Left renal cortex interstitium (tissue), 4 donors: Measurements from ENCODE around the gene ZNF609. TPM values are rescaled to one million over a fixed set of nuclear protein-coding genes. Genes with fewer than 3 reads are reported as not detected.

ENCODE experiments used
- DNase-seq, 4 donors: peaks; one replicate each; pipeline ENCODE4 v3.0.0-alpha.2; 2013; ENCODE audit warnings: low read depth in 4 of 4, low spot score in 2 of 4, missing footprints in 1 of 4
- polyA plus RNA-seq, 4 donors: library from polyadenylated mRNA; unstranded; fragments of 120-200 nt; gene quantifications; one replicate each; pipeline ENCODE4 v1.2.1, GENCODE V29; 2013; ENCODE audit not compliant: insufficient read length in 4 of 4

Gene ZNF609
- polyA plus RNA-seq, 4 donors: 32.4 to 40.9 (median 34.0) TPM

DNA sequence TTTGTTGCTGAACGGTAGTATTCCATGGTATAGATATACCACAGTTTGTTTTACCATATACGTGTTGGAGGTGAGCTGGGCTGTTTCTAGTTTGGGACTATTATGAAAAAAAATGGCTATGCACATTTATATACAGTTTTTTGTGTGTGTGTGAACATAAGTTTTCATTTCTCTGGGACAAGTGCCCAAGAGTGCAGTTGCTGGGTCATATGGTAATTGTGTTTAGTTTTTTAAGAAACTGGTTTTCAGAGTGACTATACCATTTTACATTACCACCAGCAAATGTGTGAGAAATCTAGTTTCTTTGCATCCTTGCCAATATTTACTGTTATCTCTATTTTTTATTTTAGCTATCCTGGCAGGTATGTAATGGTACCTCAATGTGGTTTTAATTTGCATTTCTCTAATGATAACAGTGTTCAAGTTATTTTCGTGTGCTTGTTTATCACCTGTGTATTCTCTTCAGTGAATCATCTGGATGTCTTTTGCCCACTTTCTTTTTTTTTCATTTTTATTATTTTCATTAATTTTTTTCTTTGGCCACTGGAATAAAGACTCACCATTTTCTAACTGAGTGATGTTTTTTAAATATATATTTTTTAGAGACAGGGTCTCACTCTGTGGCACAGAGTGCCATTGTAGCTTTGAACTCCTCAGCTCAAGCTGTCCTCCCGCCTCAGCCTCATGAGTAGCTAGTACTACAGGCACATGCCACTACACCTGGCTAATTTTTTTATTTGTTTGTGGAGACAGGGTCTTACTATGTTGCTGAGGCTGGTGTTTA, 75.3 kb downstream of the ZNF609 start:
- DNase-seq: no peak

- DNase-seq: no peak
Observed at GRCh38 chr15:64536244-64536836, 76.0 kb downstream of the ZNF609 start.

GRCh38 chr15:64542091-64542490, 81.7 kb downstream of the ZNF609 start:
- no peak for DNase-seq

- DNase-seq: no peak
Observed at GRCh38 chr15:64544450-64544849, 84.1 kb downstream of the ZNF609 start.

DNA sequence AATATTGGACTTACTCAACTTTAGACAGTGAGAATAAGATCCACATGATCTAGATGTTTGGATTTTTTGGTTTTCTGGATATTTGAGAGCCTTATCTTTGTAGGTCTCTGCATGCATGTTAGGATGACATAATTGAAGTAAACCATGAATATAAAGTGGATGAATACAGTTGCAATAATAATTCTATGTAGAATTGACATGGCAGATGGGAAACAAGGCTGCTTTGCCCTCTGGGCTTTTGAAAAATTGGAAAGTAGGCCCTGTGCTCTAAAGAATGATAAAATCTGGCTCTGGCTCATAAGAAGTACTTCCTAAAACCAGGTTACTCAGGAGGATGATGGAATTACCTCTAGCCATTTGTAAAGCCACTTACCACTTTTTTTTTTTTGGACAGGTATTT, 86.9 kb downstream of the ZNF609 start:
- DNase-seq: no peak

DNA sequence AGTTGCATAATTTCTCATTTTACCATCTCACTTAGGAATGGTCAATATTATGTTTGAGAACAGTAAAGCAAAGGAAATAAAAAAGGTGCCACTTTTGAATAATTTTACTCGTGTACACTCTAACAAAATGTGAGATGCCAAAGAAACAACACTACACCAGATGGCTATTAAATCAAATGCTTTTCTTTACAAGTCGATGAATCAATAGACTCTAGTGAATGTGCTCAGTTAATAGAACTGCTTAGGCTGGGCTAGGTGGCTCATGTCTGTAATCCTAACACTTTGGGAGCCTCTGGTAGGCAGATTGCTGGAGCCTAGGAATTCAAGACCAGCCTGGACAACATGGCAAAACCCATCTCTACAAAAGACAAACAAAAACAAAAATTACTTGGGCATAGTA, 87.9 kb downstream of the ZNF609 start:
- no peak for DNase-seq

GRCh38 chr15:64549860-64550259, 89.5 kb downstream of the ZNF609 start:
- DNase-seq: no peak

DNA sequence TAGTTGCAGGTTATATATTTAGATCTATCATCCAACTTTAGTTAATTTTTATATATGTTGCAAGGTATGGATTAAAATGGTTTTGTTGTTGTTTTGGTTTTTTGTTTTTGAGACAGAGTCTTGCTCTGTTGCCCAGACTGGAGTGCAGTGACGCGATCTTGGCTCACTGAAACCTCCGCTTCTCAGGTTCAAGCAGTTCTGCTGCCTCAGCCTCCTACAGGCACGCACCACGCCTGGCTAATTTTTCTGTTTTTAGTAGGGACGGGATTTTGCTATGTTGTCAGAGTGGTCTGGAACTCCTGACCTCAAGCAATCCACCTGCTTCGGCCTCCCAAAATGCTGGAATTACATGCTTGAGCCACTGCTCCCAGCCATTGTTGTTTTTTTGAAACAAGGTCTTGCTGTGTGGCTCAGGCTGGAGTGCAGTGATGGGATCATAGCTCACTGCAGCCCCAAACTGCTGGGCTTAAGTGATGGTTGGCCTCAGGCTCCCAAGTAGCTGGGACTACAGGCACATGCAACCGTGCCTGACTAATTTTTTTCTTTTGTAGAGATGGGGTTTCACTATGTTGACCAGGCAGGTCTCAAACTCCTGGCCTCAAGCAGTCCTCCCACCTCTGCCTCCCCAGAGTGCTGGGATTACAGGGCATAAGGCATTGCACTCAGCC, 92.0 kb downstream of the ZNF609 start:
- DNase-seq: no peak

- DNase-seq: no peak
Observed at GRCh38 chr15:64558460-64559179, 98.2 kb downstream of the ZNF609 start.

GRCh38 chr15:64559243-64559642, 98.9 kb downstream of the ZNF609 start:
- no peak for DNase-seq

DNA sequence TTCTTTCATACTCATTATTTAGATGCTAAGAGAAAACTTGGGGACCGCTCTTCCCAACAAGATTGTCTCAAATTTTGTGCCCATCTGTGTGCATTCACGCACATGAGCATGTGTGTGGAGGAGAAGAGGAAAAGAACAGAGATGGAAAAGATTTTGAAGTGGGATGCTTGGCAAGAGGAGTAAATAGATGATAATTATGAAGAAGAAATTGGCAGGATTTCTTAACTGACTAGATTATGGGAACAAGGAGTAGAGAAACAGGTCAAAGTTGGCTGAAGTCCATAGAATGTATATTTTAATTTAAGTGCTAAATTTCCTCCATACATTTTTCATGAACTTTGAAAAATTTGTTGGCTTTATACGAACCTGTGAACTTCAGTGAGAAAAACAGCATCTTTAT, 100.1 kb downstream of the ZNF609 start:
- no peak for DNase-seq

- no peak for DNase-seq
Observed at GRCh38 chr15:64560998-64561397, 100.6 kb downstream of the ZNF609 start.

- no peak for DNase-seq
Observed at GRCh38 chr15:64562003-64562640, 101.7 kb downstream of the ZNF609 start.

DNA sequence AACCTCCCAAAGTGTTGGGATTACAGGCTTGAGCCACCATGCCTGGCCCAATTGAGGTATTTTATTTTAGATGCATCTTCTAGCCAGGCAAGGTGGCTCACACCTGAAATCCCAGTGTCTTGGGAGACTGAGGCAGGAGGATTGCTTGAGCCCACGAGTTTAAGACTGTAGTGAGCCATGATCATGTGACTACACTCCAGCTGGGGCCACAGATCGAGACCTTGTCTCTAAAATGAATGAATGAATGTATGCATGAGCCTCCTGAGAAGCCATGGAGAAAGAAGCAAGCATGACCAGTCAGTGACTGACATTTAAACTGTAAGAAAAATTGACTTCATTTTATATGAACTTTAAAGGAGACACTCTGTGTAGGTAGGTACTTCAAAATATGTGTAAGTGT, 105.7 kb downstream of the ZNF609 start:
- DNase-seq: no peak

- DNase-seq: peak in 2 of 4 donors; percentile 11 to 28
Observed at GRCh38 chr15:64566629-64567427, 106.5 kb downstream of the ZNF609 start.

DNA sequence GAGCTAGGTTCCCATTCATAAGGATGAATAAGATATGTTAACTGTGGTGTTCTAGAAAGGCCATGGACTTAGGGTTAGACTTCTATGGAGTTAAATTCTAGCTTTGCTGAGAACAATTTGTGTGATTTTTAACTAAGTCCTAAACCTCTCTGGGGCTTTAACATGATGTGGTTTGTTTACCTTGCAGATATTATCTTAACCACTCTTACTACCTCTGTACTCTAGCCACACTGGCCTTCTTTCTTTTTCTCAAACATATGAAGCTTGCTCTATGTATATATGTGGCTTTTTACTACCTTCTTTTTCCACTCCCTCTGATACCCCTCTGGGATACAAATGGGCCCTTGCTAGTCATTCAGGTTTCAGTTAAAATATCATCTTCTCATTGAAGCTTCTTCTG, 108.4 kb downstream of the ZNF609 start:
- no peak for DNase-seq

- DNase-seq: no peak
Observed at GRCh38 chr15:64571857-64572291, 111.5 kb downstream of the ZNF609 start.

- DNase-seq: no peak
Observed at GRCh38 chr15:64572856-64573255, 112.5 kb downstream of the ZNF609 start.

GRCh38 chr15:64574301-64575017, 114.1 kb downstream of the ZNF609 start:
- no peak for DNase-seq
